Neural progenitor cell (in vitro differentiated cells): ENCODE data around the gene PTK6. TPM values are rescaled to one million over a fixed set of nuclear protein-coding genes. Genes with fewer than 3 reads are reported as not detected.

ENCODE experiments used
- DNase-seq: peaks from one replicate; pipeline ENCODE4 v3.0.0-alpha.2; 2016; ENCODE audit warnings: low spot score
- H2AFZ ChIP-seq: fragments of 200-600 bp; sonication (generic); replicated peaks from 2 replicates; pipeline ENCODE4 v1.6.1; 2016; ENCODE audit warnings: antibody characterized with exemption
- H3F3A ChIP-seq: fragments of 200-600 bp; sonication (generic); 2 replicates; pipeline ENCODE4 v1.6.1; 2016; ENCODE audit warnings: antibody characterized with exemption, low read depth
- H3K27ac ChIP-seq: fragments of 200-600 bp; sonication (generic); 2 replicates; pipeline ENCODE4 v1.5.1; 2016; ENCODE audit warnings: mild to moderate bottlenecking
- H3K27me3 ChIP-seq: fragments of 200-600 bp; sonication (generic); 2 replicates; pipeline ENCODE4 v1.6.1; 2016; ENCODE audit warnings: mild to moderate bottlenecking, moderate library complexity
- H3K36me3 ChIP-seq: fragments of 200-600 bp; sonication (generic); 2 replicates; pipeline ENCODE4 v1.5.1; 2016
- H3K4me1 ChIP-seq: fragments of 200-600 bp; sonication (generic); 2 replicates; pipeline ENCODE4 v1.6.1; 2016; ENCODE audit warnings: mixed run types
- H3K4me2 ChIP-seq: fragments of 200-600 bp; sonication (generic); 2 replicates; pipeline ENCODE4 v1.6.1; 2016
- H3K4me3 ChIP-seq: fragments of 200-600 bp; sonication (generic); 2 replicates; pipeline ENCODE4 v1.5.1; 2016
- H3K79me2 ChIP-seq: fragments of 200-600 bp; sonication (generic); 2 replicates; pipeline ENCODE4 v1.6.1; 2016; ENCODE audit warnings: low read depth
- H3K9ac ChIP-seq: fragments of 200-600 bp; sonication (generic); 2 replicates; pipeline ENCODE4 v1.6.1; 2016
- H3K9me3 ChIP-seq: fragments of 200-600 bp; sonication (generic); 2 replicates; pipeline ENCODE4 v1.5.1; 2016; ENCODE audit warnings: low read depth
- H4K20me1 ChIP-seq: fragments of 200-600 bp; sonication (generic); 2 replicates; pipeline ENCODE4 v1.6.1; 2016; ENCODE audit warnings: low read depth
- H3K27ac Mint-ChIP-seq: 3 replicates; pipeline ENCODE4 v1.8.0; 2021; ENCODE audit warnings: mixed read lengths
- H3K27me3 Mint-ChIP-seq: 2 replicates; pipeline ENCODE4 v1.8.0; 2022; ENCODE audit warnings: low read depth, mild to moderate bottlenecking, inconsistent platforms, moderate library complexity, mixed read lengths; ENCODE audit not compliant: insufficient read depth
- H3K36me3 Mint-ChIP-seq: 3 replicates; pipeline ENCODE4 v1.8.0; 2021; ENCODE audit warnings: mixed read lengths
- H3K4me1 Mint-ChIP-seq: 3 replicates; pipeline ENCODE4 v1.8.0; 2021; ENCODE audit warnings: mixed read lengths
- H3K4me3 Mint-ChIP-seq: 3 replicates; pipeline ENCODE4 v1.8.0; 2021; ENCODE audit warnings: mild to moderate bottlenecking, moderate library complexity, mixed read lengths
- H3K9me3 Mint-ChIP-seq: 3 replicates; pipeline ENCODE4 v1.8.0; 2020; ENCODE audit warnings: mixed read lengths
- EZH2 ChIP-seq: fragments of 200-600 bp; sonication (generic); IDR thresholded peaks from 2 replicates; pipeline ENCODE4 v1.6.1; 2017; ENCODE audit warnings: antibody characterized with exemption, mild to moderate bottlenecking, moderate library complexity
- EZH2phosphoT487 ChIP-seq: fragments of 200-600 bp; sonication (generic); IDR thresholded peaks from 2 replicates; pipeline ENCODE4 v1.6.1; 2017; ENCODE audit warnings: antibody characterized with exemption
- total RNA-seq: library from RNA; depleted of rRNA; stranded (reverse); fragments of >200 nt; gene quantifications from 2 replicates; pipeline ENCODE4 v1.2.3, GENCODE V29; 2015; ENCODE audit warnings: low replicate concordance
- TF ChIP-seq, protein P1 (sequence below): fragments of 200-600 bp; sonication (generic); IDR thresholded peaks from 2 replicates; pipeline ENCODE4 v1.5.1; 2017; ENCODE audit warnings: antibody characterized with exemption, mild to moderate bottlenecking

The PTK6 gene
- total RNA-seq, 1 donor from 2014 or later = not detected

DNA sequence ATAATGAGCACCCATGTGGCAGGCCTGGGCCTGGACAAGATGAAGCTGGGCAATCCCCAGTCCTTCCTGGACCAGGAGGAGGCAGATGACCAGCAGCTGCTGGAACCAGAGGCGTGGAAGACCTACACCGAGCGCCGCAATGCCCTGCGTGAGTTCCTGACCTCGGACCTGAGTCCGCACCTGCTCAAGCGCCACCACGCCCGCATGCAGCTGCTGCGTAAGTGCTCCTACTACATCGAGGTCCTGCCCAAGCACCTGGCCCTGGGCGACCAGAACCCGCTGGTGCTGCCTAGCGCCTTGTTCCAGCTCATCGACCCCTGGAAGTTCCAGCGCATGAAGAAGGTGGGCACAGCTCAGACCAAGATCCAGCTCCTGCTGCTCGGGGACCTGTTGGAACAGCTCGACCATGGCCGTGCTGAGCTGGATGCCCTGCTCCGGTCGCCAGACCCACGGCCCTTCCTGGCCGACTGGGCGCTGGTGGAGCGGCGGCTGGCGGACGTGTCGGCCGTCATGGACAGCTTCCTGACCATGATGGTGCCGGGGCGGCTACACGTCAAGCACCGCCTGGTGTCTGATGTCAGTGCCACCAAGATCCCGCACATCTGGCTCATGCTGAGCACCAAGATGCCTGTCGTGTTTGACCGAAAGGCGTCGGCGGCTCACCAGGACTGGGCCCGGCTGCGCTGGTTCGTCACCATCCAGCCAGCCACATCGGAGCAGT lies 18.6 kb upstream of the PTK6 start:
- Mint-ChIP-seq H3K9me3 (peaks cover 2% of the 10 kb centered on the region), H3K4me3 (peak overlapping the region; percentile 64), H3K27me3 (peaks cover 5% of the 10 kb centered on the region)

DNA sequence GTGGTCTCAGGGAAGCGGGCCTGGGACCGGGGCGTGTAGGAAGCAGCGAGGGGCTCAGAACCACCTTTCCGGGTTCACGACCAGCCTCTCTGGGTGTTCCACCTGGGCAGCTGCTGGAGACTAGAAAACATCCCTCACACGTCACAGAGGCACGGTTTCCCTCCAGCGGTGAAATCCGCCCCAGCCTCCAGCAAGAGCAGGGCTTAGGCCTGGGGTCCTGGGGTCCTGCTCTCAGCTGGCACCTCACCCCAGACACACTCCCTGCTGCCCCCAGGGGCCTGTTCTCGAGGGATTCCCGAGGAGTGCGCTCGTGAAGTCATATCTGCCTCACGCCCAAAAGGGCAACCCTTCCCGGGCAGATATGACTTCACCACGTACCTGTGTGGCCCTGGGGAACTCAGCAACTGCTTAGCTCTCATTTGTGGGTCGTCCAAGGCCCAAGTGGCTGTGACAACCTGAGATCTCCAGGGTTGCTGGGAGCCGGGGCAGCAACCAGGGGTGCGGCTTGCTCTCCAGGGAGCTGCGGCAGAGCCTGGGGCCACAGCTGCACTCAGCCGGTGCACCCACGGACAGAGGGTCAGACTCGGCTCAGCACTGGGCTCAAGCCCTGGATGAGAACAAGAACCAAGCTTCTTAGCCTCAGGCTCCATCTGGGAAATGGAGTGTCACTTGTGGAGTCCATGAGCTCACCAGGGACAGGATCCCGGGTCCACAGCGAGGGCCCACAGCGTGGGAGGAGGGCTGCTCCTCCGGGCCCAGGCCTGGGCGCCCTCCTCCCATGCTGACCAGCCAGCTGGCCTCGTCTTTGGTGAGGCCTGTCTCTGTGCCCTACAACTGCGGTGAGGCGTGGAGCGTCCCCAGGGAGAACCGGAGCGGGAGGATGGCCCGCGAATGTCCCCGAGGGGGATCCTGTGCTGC lies 17.4 kb upstream of the PTK6 start:
- no peak overlapping the region for H3K27ac ChIP-seq
- DNase-seq = peak; percentile 40
- H3K4me1 ChIP-seq = peaks cover 12% of the 10 kb centered on the region
- peaks cover 2% of the 10 kb centered on the region for H3K9me3 Mint-ChIP-seq
- H3K27me3 ChIP-seq = peaks cover 9% of the 10 kb centered on the region
- TF ChIP-seq EZH2phosphoT487 (no peak), EZH2 (no peak)
- TF ChIP-seq, protein P1, sequence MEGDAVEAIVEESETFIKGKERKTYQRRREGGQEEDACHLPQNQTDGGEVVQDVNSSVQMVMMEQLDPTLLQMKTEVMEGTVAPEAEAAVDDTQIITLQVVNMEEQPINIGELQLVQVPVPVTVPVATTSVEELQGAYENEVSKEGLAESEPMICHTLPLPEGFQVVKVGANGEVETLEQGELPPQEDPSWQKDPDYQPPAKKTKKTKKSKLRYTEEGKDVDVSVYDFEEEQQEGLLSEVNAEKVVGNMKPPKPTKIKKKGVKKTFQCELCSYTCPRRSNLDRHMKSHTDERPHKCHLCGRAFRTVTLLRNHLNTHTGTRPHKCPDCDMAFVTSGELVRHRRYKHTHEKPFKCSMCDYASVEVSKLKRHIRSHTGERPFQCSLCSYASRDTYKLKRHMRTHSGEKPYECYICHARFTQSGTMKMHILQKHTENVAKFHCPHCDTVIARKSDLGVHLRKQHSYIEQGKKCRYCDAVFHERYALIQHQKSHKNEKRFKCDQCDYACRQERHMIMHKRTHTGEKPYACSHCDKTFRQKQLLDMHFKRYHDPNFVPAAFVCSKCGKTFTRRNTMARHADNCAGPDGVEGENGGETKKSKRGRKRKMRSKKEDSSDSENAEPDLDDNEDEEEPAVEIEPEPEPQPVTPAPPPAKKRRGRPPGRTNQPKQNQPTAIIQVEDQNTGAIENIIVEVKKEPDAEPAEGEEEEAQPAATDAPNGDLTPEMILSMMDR = no peak
- H3F3A ChIP-seq = peaks cover 19% of the 10 kb centered on the region
- H3K9ac ChIP-seq = no peak overlapping the region
- H4K20me1 ChIP-seq = no peaks in the 10 kb centered on the region
- H3K4me3 ChIP-seq = peak overlapping the region; percentile 86
- peaks cover 10% of the 10 kb centered on the region for H3K4me1 Mint-ChIP-seq
- H3K4me2 ChIP-seq = peak overlapping the region; percentile 77
- peak overlapping the region; percentile 89 for H2AFZ ChIP-seq
- peak overlapping the region; percentile 79 for H3K4me3 Mint-ChIP-seq
- no peak overlapping the region for H3K27ac Mint-ChIP-seq
- no peaks in the 10 kb centered on the region for H3K79me2 ChIP-seq
- H3K36me3 Mint-ChIP-seq = peaks cover 2% of the 10 kb centered on the region
- H3K27me3 Mint-ChIP-seq = peaks cover 5% of the 10 kb centered on the region
- H3K36me3 ChIP-seq = no peaks in the 10 kb centered on the region
- no peaks in the 10 kb centered on the region for H3K9me3 ChIP-seq

More for the DNA sequence above, 18.6 kb upstream of the PTK6 start:
- Histone ChIP-seq H3K4me1 (peaks cover 12% of the 10 kb centered on the region), H2AFZ (no peak overlapping the region), H3K27ac (no peak overlapping the region), H3K79me2 (no peaks in the 10 kb centered on the region), H3K4me3 (no peak overlapping the region), H3K9me3 (no peaks in the 10 kb centered on the region), H3K4me2 (no peak overlapping the region), H4K20me1 (no peaks in the 10 kb centered on the region), H3K36me3 (no peaks in the 10 kb centered on the region), H3K9ac (no peak overlapping the region), H3K27me3 (peaks cover 9% of the 10 kb centered on the region), H3F3A (peaks cover 19% of the 10 kb centered on the region)
- no peak overlapping the region for H3K27ac Mint-ChIP-seq
- peaks cover 2% of the 10 kb centered on the region for H3K36me3 Mint-ChIP-seq
- TF ChIP-seq EZH2 = no peak
- TF ChIP-seq, protein P1 = no peak
- no peak for TF ChIP-seq EZH2phosphoT487
- H3K4me1 Mint-ChIP-seq = peaks cover 10% of the 10 kb centered on the region
- DNase-seq = no peak

DNA sequence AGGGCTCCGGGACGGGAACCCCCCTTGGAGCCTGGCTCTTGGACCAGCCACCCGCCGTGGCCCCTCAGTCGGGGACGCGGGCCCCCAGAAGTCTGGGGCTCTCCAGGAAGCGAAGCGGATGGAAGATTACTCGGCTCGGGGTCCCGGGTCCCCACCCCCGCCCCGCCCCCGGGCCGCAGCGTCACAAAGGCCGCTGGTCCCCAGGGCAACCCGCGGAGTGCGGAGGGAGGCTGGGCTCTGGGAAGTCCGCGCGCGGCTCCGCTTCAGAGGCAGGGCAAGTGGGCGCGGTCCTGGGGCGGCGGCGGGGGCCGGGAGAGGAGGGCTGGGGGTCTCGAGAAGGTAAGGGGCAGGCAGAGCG lies 16.7 kb upstream of the PTK6 start, which contains the start of gene FNDC11:
Gene FNDC11 (plus strand): TSS at position 227 of the 358 bp plus-strand sequence. CDS start 1,505 bp downstream, outside the sequence.
- no peak within 1 kb of the TSS for H3K27ac Mint-ChIP-seq
- Histone ChIP-seq H3K36me3 (no peaks in the 10 kb centered on the region), H3K27me3 (peaks cover 9% of the 10 kb centered on the region), H3K4me1 (peaks cover 12% of the 10 kb centered on the region), H3K4me3 (peak within 1 kb of the TSS; percentile 86), H2AFZ (peak within 1 kb of the TSS; percentile 89), H3K9ac (no peak within 1 kb of the TSS), H3F3A (peaks cover 19% of the 10 kb centered on the region), H3K79me2 (no peaks in the 10 kb centered on the region), H3K4me2 (peak within 1 kb of the TSS; percentile 77), H3K9me3 (no peaks in the 10 kb centered on the region), H3K27ac (no peak within 1 kb of the TSS), H4K20me1 (no peaks in the 10 kb centered on the region)
- TF ChIP-seq EZH2phosphoT487 (no peak), EZH2 (no peak)
- TF ChIP-seq, protein P1 = no peak
- H3K36me3 Mint-ChIP-seq = peaks cover 2% of the 10 kb centered on the region
- H3K4me3 Mint-ChIP-seq = peak within 1 kb of the TSS; percentile 79
- DNase-seq = peak; percentile 87
- peaks cover 2% of the 10 kb centered on the region for H3K9me3 Mint-ChIP-seq
- peaks cover 8% of the 10 kb centered on the region for H3K27me3 Mint-ChIP-seq
- H3K4me1 Mint-ChIP-seq = peaks cover 14% of the 10 kb centered on the region
